Stimulated activated CD4-positive, alpha-beta T cell treated with anti-CD3 and anti-CD28 coated beads, Interleukin-12 subunit alpha, Interleukin-12 subunit beta, amount 100 ng/mL, for 4 hours (primary cell): ENCODE data around the gene KCNMA1.

Source experiments
- DNase-seq: peaks from one replicate; pipeline ENCODE4 v3.0.0-alpha.2; 2020

Gene KCNMA1

DNA sequence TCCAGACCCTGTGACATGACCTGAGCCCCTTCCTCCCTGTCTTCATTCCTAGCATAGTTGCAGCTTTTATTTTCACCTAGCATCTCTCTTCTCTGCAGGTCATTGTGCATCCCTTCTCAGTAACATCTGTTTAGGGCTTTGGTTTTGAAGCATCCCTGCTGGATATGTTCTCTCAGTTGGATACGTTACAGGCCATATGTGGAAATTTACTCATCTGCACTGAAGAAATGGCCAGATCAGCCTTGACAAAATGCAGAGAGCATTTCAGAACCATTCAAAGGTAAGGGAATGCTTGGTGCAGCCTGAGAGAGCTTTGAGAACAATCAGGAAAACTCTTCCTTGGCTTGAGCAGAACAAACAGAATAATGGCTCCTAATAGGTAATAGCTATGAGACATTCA lies 647.0 kb downstream of the KCNMA1 start:
- DNase-seq: no peak

DNA sequence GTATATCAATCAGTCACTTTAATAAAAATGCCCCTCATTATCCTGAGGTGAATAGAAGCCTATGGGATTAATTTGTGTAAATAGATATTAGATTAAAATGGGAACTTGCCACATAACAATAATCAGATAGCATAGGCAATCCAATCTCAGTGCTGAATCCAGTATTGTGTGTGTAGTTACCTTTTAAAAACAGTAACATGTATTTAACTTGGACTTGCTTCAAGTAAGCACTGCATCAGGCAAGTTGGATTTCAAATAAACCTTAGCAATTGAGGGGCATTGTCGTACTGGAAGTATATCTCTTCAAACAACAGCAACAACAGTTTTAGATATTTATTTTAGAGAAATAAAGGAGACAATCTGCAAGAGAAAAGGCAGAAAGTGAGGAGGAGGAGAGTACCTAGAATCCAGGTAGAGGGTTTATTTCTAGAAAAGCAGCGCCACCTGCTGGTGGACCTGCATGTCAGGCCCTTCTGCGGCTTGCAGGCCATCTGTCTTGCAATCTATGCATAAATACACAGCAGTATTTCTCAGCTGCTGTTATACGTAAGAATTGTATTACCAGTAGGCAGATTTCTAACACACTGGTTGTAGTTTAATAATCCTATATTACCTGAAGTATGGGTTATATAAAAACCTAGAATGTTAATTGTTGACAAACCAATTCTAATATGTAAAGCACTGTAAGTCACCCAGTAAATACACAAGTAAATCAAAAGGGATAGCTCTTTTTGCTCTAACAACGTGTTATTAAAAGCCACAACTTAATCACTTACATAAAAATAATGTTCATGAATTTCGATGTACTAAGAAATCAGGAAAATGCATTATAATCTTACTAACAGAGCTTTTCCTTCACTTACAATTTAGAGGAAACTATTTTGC lies 652.8 kb downstream of the KCNMA1 start:
- DNase-seq: peak; percentile 56

DNA sequence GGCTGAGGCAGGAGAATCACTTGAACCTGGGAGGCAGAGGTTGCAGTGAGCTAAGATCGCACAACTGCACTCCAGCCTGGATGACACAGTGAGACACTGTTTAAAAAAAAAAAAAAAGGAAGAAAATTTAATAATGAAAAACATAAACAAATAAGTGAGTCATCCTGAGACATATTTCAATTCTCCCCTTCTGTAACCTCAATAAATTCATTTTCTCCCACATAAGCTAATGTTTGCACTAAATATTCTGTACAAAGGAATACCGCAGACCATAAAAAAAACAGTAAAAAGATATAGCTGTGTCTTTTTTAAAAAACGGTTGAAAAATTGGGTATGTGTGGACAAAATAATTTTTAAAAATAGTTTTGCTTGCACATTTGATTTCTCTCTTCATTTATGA lies 654.0 kb downstream of the KCNMA1 start:
- no peak for DNase-seq

DNA sequence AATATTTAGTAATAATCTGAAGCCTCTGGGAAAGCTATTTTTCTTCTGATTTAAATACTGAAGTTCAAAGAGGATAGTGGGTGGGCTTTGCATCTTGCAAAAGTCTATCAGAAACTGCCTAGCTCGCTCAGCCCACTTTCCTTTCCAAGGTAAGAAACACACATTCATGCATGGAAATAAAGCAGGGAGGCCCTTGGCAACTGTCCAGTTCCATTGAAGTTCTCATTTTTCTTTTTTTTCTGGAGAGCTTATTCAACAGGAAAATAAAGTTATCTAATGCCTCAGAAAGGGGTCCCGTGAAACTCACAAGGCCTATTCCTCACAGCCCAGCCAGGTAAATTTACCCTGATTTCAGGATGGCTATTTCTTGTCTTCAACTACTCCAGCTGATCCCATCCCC lies 654.9 kb downstream of the KCNMA1 start:
- no peak for DNase-seq

DNA sequence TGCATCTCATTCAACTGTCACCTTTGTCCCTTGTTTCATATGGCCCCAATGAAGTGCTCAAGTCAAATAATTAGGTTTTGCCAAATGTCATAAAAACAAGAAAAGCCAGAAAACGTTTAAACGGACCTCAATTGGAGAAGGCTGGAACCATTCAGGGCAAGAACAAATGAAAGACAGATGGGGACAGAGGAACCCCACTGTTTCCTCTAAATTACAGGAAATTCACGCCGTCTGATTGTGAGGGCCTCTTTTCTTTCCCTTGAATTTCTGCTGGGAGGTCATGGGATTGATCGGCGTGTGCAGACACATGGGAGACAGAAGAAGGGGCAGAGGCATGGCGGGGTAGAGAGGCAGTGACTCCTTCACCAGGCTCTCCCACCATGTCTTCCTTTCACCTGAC lies 656.4 kb downstream of the KCNMA1 start:
- no peak for DNase-seq

DNA sequence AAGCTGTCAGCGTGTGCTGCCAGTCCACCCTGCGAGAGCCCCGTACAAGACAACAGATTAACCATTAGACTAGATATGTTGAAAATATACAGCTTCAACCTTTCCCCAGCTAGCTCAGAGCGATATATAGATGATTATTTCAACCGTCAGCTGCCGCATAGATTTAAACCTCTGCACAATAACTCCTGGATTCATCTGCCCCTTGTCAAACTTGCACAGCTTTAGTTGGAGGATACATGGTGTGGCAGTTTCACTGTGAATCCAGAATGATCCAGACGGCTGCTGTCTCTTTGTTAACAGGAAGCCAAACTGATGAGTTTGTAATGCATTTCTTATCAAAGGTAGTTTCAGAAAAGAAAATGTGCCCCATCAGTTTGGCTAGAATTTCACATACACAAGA lies 659.7 kb downstream of the KCNMA1 start:
- DNase-seq: no peak

DNA sequence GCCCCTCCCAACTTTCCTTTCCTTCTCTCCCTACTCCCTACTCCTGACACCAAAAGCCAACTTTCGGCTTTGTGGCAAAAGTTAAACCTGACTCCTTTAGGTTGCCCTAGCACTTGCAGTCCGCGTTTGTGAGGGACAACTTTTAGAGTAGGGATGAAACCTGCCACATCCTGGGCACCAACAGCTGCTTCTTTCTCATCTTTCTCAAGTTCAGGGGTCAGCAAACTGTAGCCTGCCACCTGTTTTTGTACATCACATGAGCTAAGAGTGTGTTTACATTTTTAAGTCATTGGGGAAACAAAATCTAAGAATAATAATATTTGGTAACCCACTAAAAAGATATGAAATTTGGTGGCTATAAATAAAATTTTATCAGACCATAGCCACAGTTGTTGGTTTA lies 660.6 kb downstream of the KCNMA1 start:
- no peak for DNase-seq

DNA sequence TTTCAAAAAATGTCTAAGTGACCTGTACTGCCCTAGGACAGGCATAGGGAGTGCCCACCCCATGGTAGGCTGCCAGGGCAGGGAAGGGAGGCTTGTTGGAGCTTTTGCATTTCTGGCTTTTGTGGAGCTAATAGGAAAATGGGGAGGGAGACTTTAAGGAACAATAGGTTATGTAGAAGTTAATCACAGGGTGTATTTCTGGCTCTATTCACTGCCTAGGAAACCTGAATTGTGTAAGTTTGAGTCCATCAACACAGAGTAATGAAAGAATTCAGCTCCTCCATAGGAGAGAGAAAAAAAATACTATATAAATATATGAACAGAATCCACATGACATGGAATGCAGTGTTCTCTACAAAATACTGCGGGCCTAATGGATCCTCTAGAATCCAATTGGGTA lies 661.5 kb downstream of the KCNMA1 start:
- no peak for DNase-seq

DNA sequence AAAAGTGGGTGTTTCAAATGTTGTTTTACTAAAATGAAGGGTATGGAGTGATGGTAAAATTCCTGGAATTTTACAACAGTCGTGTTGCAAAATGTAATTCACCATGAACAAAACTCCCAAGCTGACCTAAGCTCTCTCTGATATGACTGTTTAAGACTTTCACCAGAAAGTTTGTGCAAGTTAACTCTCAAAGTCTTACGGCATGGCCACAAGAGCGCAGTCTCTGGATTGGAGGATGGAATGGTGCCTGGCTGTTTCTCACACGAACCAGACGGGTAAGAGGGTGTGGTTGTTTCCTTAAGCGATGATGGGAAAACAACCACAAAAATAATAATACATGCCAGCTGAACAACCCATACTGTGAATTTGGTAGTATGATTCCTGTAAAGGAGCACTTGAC lies 662.5 kb downstream of the KCNMA1 start:
- no peak for DNase-seq

DNA sequence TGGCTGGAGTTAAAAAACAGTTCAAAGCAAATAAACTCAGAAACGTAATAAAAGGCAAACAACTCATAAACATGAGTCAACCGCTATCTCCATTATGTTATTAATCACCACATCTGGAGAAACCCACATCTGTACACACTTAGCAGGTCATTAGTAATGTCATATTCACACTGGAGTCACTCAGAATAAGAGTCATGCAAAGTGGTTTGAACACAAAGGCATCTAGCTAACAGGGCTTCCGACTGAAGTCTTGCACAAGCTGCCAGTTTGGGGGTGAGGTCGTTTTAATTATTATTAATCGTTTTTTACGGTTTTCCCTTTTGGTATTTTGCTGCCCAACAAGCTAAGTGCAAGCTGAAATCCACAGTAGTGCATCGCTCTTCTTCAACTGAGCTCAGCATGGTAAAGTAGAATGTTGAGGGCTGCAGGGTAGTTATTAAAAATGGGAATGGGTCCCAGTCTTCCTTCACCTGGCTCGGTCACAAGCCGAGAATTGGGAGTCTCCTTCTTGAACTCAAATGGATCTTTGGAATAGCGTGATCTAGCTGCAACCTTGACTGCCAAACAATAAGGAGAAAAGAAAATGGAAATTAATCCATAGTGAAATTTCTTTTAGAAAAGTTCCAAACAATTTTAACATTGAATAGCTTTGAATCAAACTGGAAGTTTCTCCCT lies 663.5 kb downstream of the KCNMA1 start:
- no peak for DNase-seq

DNA sequence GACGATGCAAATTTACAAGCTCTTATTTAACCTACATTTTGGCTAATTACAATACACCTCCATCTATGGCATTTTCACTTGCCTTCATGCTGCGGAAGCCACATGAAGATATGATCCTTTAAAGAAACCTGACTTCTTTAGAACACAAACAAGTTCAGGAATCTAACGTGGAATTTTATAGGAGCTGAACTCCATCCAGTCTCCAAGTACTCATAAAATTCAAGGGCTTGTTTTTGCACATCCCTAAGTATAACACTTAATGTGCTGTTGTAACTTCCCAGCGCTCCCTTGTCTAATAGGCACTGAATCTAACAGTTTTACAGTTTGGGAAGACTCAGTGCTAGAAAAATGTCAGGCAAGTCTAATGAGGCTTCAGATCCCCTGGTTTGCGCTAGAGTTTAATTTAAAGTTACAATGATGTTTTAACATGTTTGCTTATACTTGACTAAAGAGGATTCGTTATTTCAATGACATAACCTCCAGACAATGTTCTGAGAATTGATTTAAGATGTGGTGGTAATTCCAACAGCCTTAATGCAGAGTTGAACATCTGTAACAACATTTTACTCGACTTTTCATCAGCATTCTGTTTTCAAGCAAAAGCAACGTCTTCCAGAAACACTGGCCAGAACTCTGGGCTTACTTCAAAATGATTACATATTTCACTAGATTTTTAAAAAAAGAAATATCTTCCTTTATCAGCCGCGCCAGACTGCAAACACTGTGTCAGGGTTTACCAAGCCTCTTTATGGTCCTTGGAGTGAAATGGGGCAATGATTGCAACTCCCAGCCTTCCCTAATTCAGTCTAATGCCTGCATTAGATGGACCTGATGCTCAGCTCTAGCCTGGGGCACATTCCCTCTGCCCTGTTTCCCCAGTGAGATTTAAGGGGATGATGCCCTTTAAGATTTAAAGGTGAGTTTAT lies 664.3 kb downstream of the KCNMA1 start:
- DNase-seq: no peak

DNA sequence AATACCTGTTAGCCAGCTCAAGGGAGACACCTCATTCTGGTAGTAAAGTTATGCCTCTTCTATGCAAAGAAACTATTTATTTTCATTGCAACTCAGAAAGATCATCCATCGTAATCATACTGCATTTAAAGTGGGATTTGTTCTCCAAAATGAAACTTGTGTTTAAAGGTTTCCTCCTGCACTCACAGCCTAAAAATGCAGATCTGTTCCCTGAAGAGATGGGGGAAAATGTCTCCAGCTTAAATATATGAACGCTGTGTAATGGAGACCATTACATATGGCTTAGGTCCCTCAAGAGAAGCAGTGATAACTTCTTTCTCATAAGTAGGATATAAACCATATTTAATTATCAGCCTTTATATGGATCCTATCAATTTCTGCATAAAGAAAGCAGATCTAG lies 665.1 kb downstream of the KCNMA1 start:
- DNase-seq: no peak

DNA sequence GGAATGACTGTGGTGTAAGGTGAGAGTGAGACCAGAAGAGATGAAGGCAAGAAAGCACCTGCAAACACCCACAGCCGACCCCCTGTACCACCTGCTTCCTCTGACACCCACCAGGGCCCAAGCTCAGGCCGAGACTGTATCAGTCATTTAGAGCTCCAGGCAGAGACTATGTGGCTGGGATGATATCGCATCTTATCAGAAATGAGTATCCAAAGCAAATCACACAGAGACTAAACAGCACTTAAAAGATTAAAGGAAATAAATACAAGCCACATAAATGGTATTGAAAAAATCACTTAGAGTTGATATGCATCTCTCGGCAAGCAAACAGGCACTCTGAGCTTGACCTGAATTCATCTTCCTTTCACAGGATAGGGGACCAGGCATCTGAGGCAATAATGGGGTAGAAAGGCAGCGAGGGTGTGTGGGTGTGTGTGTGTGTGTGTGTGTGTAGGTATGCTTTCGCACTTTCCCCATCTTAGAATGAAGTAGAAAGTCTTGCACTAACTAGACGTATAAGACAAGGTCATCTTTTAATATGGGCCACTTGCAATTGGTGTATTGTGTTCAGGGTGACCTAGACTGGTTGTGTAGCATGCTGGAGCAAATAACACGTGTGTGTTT lies 665.9 kb downstream of the KCNMA1 start:
- DNase-seq: no peak

DNA sequence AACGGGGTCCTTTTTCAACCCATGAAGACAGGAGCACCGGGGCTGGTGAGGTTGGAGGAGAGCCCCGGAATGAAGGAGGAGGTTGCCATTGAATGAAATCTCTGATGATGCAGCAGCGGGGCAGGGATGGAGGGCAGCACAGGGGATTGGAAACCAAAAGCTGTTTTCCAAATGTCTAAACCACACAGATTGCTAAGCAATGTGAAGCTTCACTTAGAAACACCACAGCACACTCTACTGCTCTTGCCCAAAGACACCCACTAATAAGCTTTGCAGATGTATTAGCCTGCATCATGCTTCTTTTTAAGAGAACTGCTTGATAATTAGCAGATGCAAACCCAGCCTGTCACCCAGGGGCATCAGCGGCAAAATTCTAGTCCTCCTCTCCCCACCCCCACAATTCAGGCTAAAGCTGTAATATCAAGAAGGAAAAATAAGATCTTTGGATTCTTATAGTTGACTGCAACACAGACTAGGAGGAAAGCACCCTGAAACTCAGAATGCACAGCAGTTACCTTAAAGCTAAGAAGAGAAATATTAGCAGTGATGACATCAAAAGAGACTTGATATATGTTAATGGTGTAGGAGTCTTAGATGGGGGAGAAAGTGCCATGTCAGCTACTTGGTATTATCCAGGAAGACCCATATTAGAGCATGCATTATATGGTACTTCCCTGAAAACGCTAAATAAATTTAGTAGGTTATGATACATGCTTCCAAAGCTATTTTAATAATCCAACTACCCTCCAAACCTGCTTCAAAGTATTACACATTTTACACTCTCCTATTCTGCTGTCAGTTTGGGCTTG lies 666.7 kb downstream of the KCNMA1 start:
- no peak for DNase-seq

DNA sequence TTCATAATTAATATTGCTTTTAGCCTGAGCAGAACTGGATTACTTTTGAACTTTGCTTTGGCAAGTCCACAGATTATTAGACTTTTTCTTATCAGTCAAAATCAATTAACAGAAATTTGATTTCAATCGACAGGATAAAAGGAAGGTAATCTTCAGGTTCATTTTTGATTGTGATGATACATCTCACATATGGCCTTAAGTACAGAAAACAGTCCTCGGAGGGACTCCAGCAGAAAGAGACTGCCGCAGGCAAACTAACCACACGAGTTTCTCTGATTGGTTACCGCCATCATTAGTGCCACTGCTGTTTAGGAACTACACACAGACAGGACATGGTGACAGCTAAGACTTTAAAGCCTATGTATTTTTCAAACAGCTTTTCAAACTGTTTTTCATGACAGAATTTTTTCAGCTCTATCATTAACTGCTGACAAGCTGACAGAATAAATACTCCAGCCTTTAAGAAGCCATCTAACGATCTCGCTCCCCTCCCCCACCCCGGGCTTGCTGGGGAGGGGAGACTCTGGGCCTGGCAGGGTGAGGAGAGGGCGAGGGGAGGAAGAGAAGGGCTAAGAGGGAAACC lies 668.2 kb downstream of the KCNMA1 start:
- no peak for DNase-seq

DNA sequence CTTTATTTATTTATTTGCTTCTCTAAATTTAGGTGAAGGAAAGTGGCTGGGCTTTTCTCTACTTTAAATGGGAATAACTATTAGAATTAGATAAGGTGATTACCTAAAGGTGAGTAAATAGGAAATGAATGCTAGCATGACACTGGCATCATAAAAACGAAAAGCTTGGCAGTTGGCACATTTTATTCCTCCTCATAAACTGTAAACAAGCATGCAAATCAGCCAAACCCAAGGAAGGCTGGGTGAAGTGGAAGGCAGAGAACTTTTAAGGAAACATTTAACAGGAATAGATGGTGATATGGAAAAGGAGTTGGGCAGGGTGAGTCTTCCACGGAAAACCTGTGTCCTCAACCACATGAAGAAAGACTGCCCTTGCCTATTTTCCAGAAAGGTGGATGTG lies 669.1 kb downstream of the KCNMA1 start:
- DNase-seq: no peak

DNA sequence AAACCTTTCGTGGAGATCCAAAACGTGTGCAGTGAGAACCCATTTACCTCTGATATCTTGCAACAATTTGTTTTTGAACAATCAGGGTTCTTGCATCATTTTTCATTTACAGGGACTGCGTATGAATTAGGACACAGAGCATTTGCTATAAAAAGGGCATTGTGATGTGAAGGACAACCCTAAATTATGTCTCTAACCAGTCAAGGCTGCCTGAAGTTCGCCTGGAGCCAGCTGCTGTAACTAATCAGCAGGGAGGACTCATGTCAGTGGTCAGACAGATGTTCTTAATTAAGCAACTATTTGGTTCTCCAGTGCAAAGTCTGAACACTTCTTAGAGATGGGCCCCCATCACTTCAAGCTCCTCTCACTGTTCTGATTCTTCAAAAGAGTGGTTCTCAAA lies 674.8 kb downstream of the KCNMA1 start:
- no peak for DNase-seq

DNA sequence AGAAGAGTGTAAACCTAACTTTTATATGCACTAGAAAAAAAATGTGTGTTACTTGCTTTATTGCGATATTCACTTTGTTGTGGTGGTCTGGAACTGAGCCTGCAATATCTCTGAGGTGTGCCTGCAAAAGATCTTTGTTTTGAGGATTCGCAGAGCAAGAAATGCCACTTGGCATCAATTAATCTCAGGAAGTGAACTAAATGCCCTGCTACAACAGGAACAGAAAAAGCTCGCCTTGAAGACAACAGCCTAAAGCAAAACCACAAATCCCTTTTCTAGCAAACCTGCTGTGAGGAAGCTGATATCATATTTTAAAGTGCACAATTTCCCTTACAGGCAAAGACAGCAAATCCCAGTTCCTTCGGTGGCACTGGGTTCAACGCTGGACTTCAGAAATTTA lies 675.8 kb downstream of the KCNMA1 start:
- DNase-seq: no peak

DNA sequence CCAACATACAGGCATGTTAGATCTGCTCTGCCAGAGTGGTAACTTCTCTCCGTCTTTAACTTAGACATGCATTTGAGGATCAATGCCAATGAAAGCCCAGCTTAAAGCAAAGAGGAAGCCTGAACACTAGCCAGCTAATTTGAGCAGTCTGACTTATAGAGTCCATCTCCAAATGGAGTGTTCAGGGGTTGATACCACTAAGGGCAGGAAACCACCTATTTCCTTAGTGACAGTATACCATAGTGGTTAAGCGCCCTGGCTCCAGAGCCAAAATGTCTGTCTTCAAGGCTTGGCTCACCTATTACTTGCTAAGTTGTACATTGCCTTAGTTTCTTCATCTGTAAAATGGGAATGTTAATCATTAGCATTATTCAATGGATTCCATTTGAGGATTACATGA lies 678.5 kb downstream of the KCNMA1 start:
- DNase-seq: no peak

DNA sequence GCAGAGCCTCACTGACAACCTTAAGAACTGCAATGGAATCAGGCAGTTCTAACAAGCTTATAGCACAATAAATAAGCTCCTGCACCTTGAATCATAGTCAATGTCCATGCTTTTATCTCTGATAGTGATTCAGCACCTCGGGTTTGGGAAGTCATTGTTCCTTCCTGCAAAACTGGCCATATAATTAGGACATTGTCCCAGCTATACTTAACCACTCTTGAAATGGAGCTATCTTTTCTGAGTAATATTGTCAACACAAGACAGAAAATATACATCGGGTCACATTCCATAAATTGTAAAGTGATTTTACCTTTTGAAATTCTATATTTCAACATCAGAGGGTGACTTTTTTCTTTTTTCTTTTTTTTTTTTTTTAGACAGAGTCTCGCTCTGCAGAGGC lies 682.8 kb downstream of the KCNMA1 start:
- DNase-seq: no peak

DNA sequence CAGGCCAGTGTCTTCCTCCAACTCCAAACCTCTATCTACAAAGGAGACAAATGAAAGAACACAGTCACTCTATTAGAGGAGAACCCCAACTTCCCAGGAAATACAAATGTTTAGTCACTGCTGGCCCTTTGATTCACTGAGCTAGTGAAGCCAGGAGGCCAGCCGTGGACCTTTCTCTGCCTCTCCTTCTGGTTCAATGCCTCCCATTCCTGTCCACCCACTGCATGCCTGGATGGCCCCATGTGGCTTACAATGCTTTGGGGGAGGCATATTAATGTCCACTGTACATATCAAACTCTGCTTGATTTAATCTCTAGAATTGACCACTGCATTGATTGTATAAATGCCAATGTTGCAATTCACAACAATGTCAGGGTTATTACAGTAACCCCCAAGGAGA lies 687.3 kb downstream of the KCNMA1 start:
- DNase-seq: no peak

DNA sequence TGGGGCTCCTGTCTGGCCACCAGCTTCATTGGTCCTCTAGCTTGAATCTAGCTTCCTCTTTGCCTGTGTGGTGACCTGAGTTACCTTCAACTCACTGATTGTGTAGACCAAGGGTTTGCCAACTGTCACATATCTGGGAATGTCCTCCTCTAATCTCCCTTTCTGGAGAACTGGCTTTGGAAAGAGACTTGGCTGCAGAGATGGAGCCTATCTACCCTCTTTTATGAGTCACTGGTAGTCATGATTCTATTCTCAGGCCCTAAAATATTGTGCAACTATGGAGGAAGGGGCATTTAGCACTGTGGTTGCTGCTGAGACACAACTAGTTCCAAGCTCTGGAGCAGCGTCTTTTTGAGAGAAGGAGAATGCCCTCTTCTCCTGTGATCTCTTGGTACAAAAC lies 691.3 kb downstream of the KCNMA1 start:
- no peak for DNase-seq
